Activated CD4-positive, CD25-positive, alpha-beta regulatory T cell treated with anti-CD3 and anti-CD28 coated beads, Interleukin-2, amount 50 U/mL, for 24 hours (primary cell): ENCODE results near the gene FSD1.
"Not testable (repeated sequence)": the region's sequence is repeated elsewhere in the genome, so short reads cannot be mapped to it uniquely, and the experiment has no call there.

Experiments used
- ATAC-seq, 2 donors: fragments of 150-1000 bp; cut with Tn5 transposase; one replicate each; pipeline ENCODE4 v1.10.0; 2021; ENCODE audit warnings: mild to moderate bottlenecking in 1 of 2, moderate library complexity in 1 of 2

Gene FSD1

GRCh38 chr19:4319067-4319718 lies 14.8 kb downstream of the FSD1 start:
- no peak for ATAC-seq

- no peak for ATAC-seq
Observed at GRCh38 chr19:4320419-4320818, 16.0 kb downstream of the FSD1 start.

- ATAC-seq: no peak
Observed at GRCh38 chr19:4322942-4323665, 18.7 kb downstream of the FSD1 start.

GRCh38 chr19:4323692-4324091 lies 19.3 kb downstream of the FSD1 start:
- no peak for ATAC-seq

GRCh38 chr19:4324228-4324627 lies 19.8 kb downstream of the FSD1 start:
- ATAC-seq: no peak

GRCh38 chr19:4326215-4326836 lies 21.9 kb downstream of the FSD1 start:
- ATAC-seq: no peak

- no peak for ATAC-seq
Observed at GRCh38 chr19:4326837-4327251, 22.4 kb downstream of the FSD1 start.

- peak; percentile 14 to 37 for ATAC-seq
Observed at GRCh38 chr19:4327252-4327876, 23.0 kb downstream of the FSD1 start.

GRCh38 chr19:4327877-4328242 lies 23.5 kb downstream of the FSD1 start:
- ATAC-seq: peak; percentile 1 to 4

- peak; percentile 89 to 90 for ATAC-seq
Observed at GRCh38 chr19:4328243-4328990, 24.0 kb downstream of the FSD1 start.

GRCh38 chr19:4328991-4329681 lies 24.7 kb downstream of the FSD1 start:
- not testable (repeated sequence) for ATAC-seq

- no peak for ATAC-seq
Observed at GRCh38 chr19:4329858-4330257, 25.5 kb downstream of the FSD1 start.

GRCh38 chr19:4334929-4335570 lies 30.7 kb downstream of the FSD1 start:
- ATAC-seq: no peak

GRCh38 chr19:4337906-4338440 lies 33.6 kb downstream of the FSD1 start:
- no peak for ATAC-seq

GRCh38 chr19:4338441-4339355 lies 34.3 kb downstream of the FSD1 start, which contains the start of gene STAP2:
TSS of gene STAP2 (minus strand) at chr19:4338827. CDS start at chr19:4338753, 74 bp downstream.
- ATAC-seq: no peak

GRCh38 chr19:4342314-4342614 lies 37.9 kb downstream of the FSD1 start:
- ATAC-seq: no peak

GRCh38 chr19:4342615-4343369 lies 38.4 kb downstream of the FSD1 start:
- peak; percentile 90 to 92 for ATAC-seq

GRCh38 chr19:4343370-4344307 lies 39.2 kb downstream of the FSD1 start, which contains the start of gene MPND:
TSS of gene MPND (plus strand) at chr19:4343562. CDS start at chr19:4343594, 32 bp downstream.
- ATAC-seq: peak; percentile 67 to 74
